Upper lobe of right lung (tissue), 1 donor: ENCODE results near the gene SETD2. TPM values are rescaled to one million over a fixed set of nuclear protein-coding genes. Genes with fewer than 3 reads are reported as not detected.
A peak's percentile ranks its signal among the peaks of the same experiment; 100 is the strongest.

Experiments
- ATAC-seq: fragments of 200-7000 bp; cut with Tn5 transposase; one replicate; pipeline ENCODE4 v1.9.1; 2020; ENCODE audit warnings: mild to moderate bottlenecking, moderate library complexity
- DNase-seq: peaks from one replicate; pipeline ENCODE4 v3.0.0-alpha.2; 2020
- H3K27ac ChIP-seq: fragments of 200-600 bp; one replicate; pipeline ENCODE4 v1.8.0; 2022
- H3K27me3 ChIP-seq: fragments of 200-600 bp; one replicate; pipeline ENCODE4 v1.8.0; 2022; ENCODE audit warnings: mild to moderate bottlenecking
- H3K36me3 ChIP-seq: fragments of 200-600 bp; one replicate; pipeline ENCODE4 v1.8.0; 2022
- H3K4me1 ChIP-seq: fragments of 200-600 bp; one replicate; pipeline ENCODE4 v1.8.0; 2022
- H3K4me3 ChIP-seq: fragments of 200-600 bp; one replicate; pipeline ENCODE4 v1.8.0; 2022; ENCODE audit warnings: mild to moderate bottlenecking
- H3K9me3 ChIP-seq: fragments of 200-600 bp; one replicate; pipeline ENCODE4 v1.8.0; 2022
- CTCF ChIP-seq: fragments of 200-600 bp; IDR thresholded peaks from one replicate; pipeline ENCODE4 v1.8.0; 2022; ENCODE audit warnings: antibody characterized with exemption
- intact Hi-C: fragments of 100-400 bp; cut with DNase I; formaldehyde crosslinking; loops from one replicate; pipeline ENCODE4 v1.11.0; 2022
- total RNA-seq: library from RNA; stranded (reverse); fragmentation: NEBNext Ultra II Directional; extraction: Animal tissue kit (Norgen Biotek cat#: 25700); gene quantifications from one replicate; pipeline ENCODE4 v1.2.1, GENCODE V29; 2021
- donor health status: DM: no; HTN: yes; CAD: no; lungs with severe emphysema.

The SETD2 gene
- total RNA-seq, 1 donor from 2014 or later, result 45.9 TPM

GRCh38 chr3:47020311-47020710 lies 143.6 kb downstream of the SETD2 start:
- intact Hi-C loops, result no loop called here
- no peak for TF ChIP-seq CTCF
- no peak for ATAC-seq
- Histone ChIP-seq H3K4me3 (no peak overlapping the region), H3K27me3 (no peaks in the 10 kb centered on the region), H3K36me3 (peaks cover 34% of the 10 kb centered on the region), H3K4me1 (peaks cover 33% of the 10 kb centered on the region), H3K27ac (no peak overlapping the region), H3K9me3 (no peaks in the 10 kb centered on the region)
- DNase-seq, result no peak

- Histone ChIP-seq H3K4me1 (peaks cover 33% of the 10 kb centered on the region), H3K9me3 (no peaks in the 10 kb centered on the region), H3K36me3 (peaks cover 34% of the 10 kb centered on the region), H3K27me3 (no peaks in the 10 kb centered on the region), H3K27ac (peak overlapping the region; percentile 55), H3K4me3 (no peak overlapping the region)
- intact Hi-C loops, result no loop called here
- no peak for DNase-seq
- TF ChIP-seq CTCF, result no peak
- peak; percentile 68 for ATAC-seq
Measured at GRCh38 chr3:47019201-47019600, 144.7 kb downstream of the SETD2 start.

DNA sequence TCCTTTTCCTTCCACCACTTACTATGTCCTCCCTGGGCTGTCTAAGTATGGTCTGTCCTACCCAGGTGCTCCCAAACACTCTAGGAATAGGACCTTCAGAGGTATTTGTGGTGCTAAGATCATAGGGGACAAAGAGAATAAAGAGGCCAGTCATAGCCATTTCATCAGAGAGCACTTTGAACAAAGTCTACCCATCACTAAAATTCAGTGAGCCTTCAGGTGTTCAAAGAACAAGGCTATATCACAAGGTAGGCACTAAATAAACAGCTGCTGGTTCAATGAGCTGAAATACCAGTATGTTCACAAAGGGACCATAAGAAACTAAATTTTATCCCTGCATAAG lies 145.7 kb downstream of the SETD2 start:
- Histone ChIP-seq H3K36me3 (peaks cover 34% of the 10 kb centered on the region), H3K27ac (no peak overlapping the region)
- no peak for TF ChIP-seq CTCF

GRCh38 chr3:47017504-47018268 lies 146.2 kb downstream of the SETD2 start:
- H3K27ac ChIP-seq, result peak overlapping the region; percentile 12

More for the DNA sequence above, 145.7 kb downstream of the SETD2 start:
- intact Hi-C loops, result no loop called here
- Histone ChIP-seq H3K9me3 (no peaks in the 10 kb centered on the region), H3K27me3 (no peaks in the 10 kb centered on the region), H3K4me3 (no peak overlapping the region), H3K4me1 (peaks cover 33% of the 10 kb centered on the region)
- no peak for DNase-seq
- no peak for ATAC-seq

DNA sequence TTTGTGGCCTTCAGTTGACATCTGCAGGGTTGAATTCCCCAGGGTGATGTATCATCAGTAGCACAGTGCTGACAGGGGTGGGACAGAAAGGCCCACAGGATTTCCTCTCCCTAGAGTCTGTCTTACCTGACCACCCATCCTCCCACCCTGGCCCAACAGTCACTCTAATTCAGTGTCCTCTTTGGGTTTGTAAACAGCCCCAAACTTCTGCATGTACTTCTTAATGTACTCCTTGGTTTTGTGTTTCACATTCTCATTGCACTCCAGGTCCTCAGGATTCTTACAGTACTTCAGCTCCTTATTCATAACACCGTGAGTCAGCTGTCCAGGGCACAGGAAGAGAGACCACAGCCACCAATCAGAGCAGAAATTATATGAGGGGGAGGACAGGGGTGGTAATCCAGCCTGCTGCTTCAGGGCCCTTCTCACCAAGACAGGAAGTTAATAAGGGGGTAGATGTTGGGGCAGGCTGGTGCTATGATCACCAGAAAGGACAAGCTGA lies 146.9 kb downstream of the SETD2 start:
- DNase-seq (no peak), ATAC-seq (peak; percentile 68)

More at GRCh38 chr3:47017504-47018268, 146.2 kb downstream of the SETD2 start:
- intact Hi-C loops, result no loop called here
- no peaks in the 10 kb centered on the region for H3K27me3 ChIP-seq
- peaks cover 33% of the 10 kb centered on the region for H3K4me1 ChIP-seq
- ATAC-seq (peak; percentile 73), DNase-seq (no peak)
- H3K36me3 ChIP-seq, result peaks cover 34% of the 10 kb centered on the region
- H3K9me3 ChIP-seq, result no peaks in the 10 kb centered on the region
- TF ChIP-seq CTCF, result no peak
- no peak overlapping the region for H3K4me3 ChIP-seq

More for the DNA sequence above, 146.9 kb downstream of the SETD2 start:
- H3K9me3 ChIP-seq, result no peaks in the 10 kb centered on the region
- H3K27ac ChIP-seq, result peak overlapping the region; percentile 12
- H3K4me1 ChIP-seq, result peaks cover 27% of the 10 kb centered on the region
- intact Hi-C loops, result no loop called here
- H3K27me3 ChIP-seq, result no peaks in the 10 kb centered on the region
- no peak overlapping the region for H3K4me3 ChIP-seq
- TF ChIP-seq CTCF, result no peak
- H3K36me3 ChIP-seq, result peaks cover 34% of the 10 kb centered on the region
